Lower lobe of right lung (tissue), 2 donors: ENCODE data around the gene LAMB3. TPM values are rescaled to one million over a fixed set of nuclear protein-coding genes. Genes with fewer than 3 reads are reported as not detected.

Experiments
- ATAC-seq, 2 donors: fragments of 200-7000 bp; cut with Tn5 transposase; one replicate each; pipeline ENCODE4 v1.9.1; 2020 to 2022; ENCODE audit warnings: mild to moderate bottlenecking in 2 of 2, moderate library complexity in 2 of 2
- DNase-seq: peaks from one replicate; pipeline ENCODE4 v3.0.0-alpha.2; 2020
- H3K27ac ChIP-seq: fragments of 200-600 bp; one replicate; pipeline ENCODE4 v1.8.0; 2022
- H3K27me3 ChIP-seq: fragments of 200-600 bp; one replicate; pipeline ENCODE4 v1.8.0; 2022; ENCODE audit warnings: low read depth
- H3K36me3 ChIP-seq: fragments of 200-600 bp; one replicate; pipeline ENCODE4 v1.8.0; 2022; ENCODE audit warnings: mild to moderate bottlenecking
- H3K4me1 ChIP-seq: fragments of 200-600 bp; one replicate; pipeline ENCODE4 v1.8.0; 2022
- H3K4me3 ChIP-seq: fragments of 200-600 bp; one replicate; pipeline ENCODE4 v1.8.0; 2022; ENCODE audit warnings: mild to moderate bottlenecking
- H3K9me3 ChIP-seq: fragments of 200-600 bp; one replicate; pipeline ENCODE4 v1.8.0; 2022
- CTCF ChIP-seq: fragments of 200-600 bp; IDR thresholded peaks from one replicate; pipeline ENCODE4 v1.8.0; 2022; ENCODE audit warnings: antibody characterized with exemption, mild to moderate bottlenecking
- intact Hi-C: fragments of 100-400 bp; cut with DNase I; formaldehyde crosslinking; loops from one replicate; pipeline ENCODE4 v1.11.0; 2022
- microRNA-seq: library from miRNA; unstranded; fragments of <30 nt; microRNA quantifications from one replicate; pipeline ENCODE4 v1.2.0, GENCODE V29; 2020; ENCODE audit warnings: borderline number of aligned reads
- total RNA-seq: library from RNA; stranded (reverse); fragmentation: NEBNext Ultra II Directional; extraction: Animal tissue kit (Norgen Biotek cat#: 25700); gene quantifications from one replicate; pipeline ENCODE4 v1.2.1, GENCODE V29; 2021
- donor health status: DM: no; HTN: yes; CAD: no; lungs with severe emphysema.

LAMB3 gene
- total RNA-seq, 1 donor from 2014 or later: 47.2 TPM

- Histone ChIP-seq H3K27ac (no peak overlapping the region), H3K4me1 (no peaks in the 10 kb centered on the region), H3K9me3 (no peaks in the 10 kb centered on the region), H3K4me3 (no peak overlapping the region), H3K36me3 (no peaks in the 10 kb centered on the region), H3K27me3 (no peaks in the 10 kb centered on the region)
- peak; percentile 89 for TF ChIP-seq CTCF
- intact Hi-C loops: no loop called here
- peak; percentile 80 for DNase-seq
- ATAC-seq: peak; percentile 60 to 76
Observed at GRCh38 chr1:209569455-209570207, 82.6 kb downstream of the LAMB3 start.

GRCh38 chr1:209567698-209568175, 84.5 kb downstream of the LAMB3 start:
- no peaks in the 10 kb centered on the region for H3K9me3 ChIP-seq
- TF ChIP-seq CTCF: no peak
- ATAC-seq (no peak), DNase-seq (no peak)
- no peaks in the 10 kb centered on the region for H3K4me1 ChIP-seq
- intact Hi-C loops: no loop called here
- H3K27ac ChIP-seq: no peak overlapping the region
- H3K4me3 ChIP-seq: no peak overlapping the region
- no peaks in the 10 kb centered on the region for H3K27me3 ChIP-seq
- no peaks in the 10 kb centered on the region for H3K36me3 ChIP-seq

- no peaks in the 10 kb centered on the region for H3K4me1 ChIP-seq
- no peaks in the 10 kb centered on the region for H3K9me3 ChIP-seq
- no peak overlapping the region for H3K27ac ChIP-seq
- no peaks in the 10 kb centered on the region for H3K36me3 ChIP-seq
- intact Hi-C loops: no loop called here
- H3K4me3 ChIP-seq: no peak overlapping the region
- peak; percentile 76 for DNase-seq
- peak; percentile 76 for TF ChIP-seq CTCF
- H3K27me3 ChIP-seq: no peaks in the 10 kb centered on the region
- peak; percentile 87 to 92 for ATAC-seq
Observed at GRCh38 chr1:209565759-209566678, 86.2 kb downstream of the LAMB3 start.

Small RNAs within 50 kb of the gene (microRNA-seq; reads per million reads assigned to microRNA genes)
- gene MIR4260: not detected

Other genes starting within 250 kb of the LAMB3 start
- 0.56 TPM for gene CAMK1G, start 68.7 kb downstream of the LAMB3 start, total RNA-seq
- 19.9 TPM for gene G0S2, start 23.0 kb upstream of the LAMB3 start, total RNA-seq
- 11.6 TPM for gene HSD11B1, start 52.4 kb upstream of the LAMB3 start, total RNA-seq
- gene TRAF3IP3, start 103.6 kb upstream of the LAMB3 start, total RNA-seq: 12.4 TPM
- 1.6 TPM for gene C1orf74, start 132.1 kb upstream of the LAMB3 start, total RNA-seq
- gene IRF6, start 153.7 kb upstream of the LAMB3 start, total RNA-seq: 18.2 TPM
- gene UTP25, start 175.5 kb upstream of the LAMB3 start, total RNA-seq: 6.2 TPM